Measurements from ENCODE around the gene HOXD12. TPM values are rescaled to one million over a fixed set of nuclear protein-coding genes. Genes with fewer than 3 reads are reported as not detected.

The HOXD12 gene
- total and polyA plus RNA-seq, 4 donors, result not detected

DNA sequence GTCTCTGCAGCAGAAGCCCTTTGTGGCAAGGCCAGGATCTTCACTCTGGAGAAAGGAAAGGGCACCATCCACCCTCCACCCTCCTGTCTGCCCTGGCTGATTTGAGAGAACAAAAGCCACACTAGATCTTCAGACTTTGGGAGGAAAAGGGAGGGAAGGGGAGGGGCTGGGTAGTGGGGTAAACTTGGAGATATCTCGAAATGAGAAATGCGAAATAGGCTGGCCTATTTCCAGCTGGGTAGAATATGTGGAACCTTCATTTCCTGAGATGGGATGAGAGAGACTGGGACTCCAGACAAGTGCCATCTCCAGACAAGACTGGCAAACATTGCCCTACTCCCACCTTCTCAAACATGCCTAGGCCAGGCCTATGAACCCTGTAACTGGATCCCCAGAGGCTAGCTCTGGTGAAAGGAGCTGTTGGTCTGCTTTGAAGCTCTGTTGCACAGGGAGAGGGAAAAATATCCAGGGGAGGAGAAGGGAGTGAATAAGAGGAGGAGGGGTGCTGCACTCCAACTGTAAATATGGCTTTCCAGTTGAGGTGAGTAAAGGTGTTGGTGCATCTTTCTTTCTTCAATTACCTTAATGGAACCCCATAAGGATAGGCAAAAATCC is 1.7 kb downstream of the HOXD12 start:
- no peak overlapping the region for H3K4me3 ChIP-seq
- H3K27me3 ChIP-seq (ENCODE audit: control insufficient read depth in 3 of 3, insufficient read depth in 3 of 3, low read length in 2 of 3), result peaks cover 39 to 98% (median 93%) of the 10 kb centered on the region in 3 donors
- DNase-seq, result no peak
- H3K9me3 ChIP-seq (ENCODE audit: control insufficient read depth in 4 of 4, insufficient read depth in 3 of 4, low read length in 3 of 4), result peaks cover 0 to 8% (median 0%) of the 10 kb centered on the region in 4 donors
- H3K4me1 ChIP-seq (ENCODE audit: control insufficient read depth in 5 of 5, insufficient read depth in 5 of 5, low read length in 5 of 5), result peaks cover 0 to 19% (median 5%) of the 10 kb centered on the region in 5 donors
- no peaks in the 10 kb centered on the region for H3K36me3 ChIP-seq (ENCODE audit: control insufficient read depth in 4 of 4, insufficient read depth in 4 of 4, low read length in 4 of 4)
- TF ChIP-seq, protein P1, sequence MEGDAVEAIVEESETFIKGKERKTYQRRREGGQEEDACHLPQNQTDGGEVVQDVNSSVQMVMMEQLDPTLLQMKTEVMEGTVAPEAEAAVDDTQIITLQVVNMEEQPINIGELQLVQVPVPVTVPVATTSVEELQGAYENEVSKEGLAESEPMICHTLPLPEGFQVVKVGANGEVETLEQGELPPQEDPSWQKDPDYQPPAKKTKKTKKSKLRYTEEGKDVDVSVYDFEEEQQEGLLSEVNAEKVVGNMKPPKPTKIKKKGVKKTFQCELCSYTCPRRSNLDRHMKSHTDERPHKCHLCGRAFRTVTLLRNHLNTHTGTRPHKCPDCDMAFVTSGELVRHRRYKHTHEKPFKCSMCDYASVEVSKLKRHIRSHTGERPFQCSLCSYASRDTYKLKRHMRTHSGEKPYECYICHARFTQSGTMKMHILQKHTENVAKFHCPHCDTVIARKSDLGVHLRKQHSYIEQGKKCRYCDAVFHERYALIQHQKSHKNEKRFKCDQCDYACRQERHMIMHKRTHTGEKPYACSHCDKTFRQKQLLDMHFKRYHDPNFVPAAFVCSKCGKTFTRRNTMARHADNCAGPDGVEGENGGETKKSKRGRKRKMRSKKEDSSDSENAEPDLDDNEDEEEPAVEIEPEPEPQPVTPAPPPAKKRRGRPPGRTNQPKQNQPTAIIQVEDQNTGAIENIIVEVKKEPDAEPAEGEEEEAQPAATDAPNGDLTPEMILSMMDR (IDR thresholded peaks at IDR 0.05; ENCODE audit: control extremely low read depth, extremely low read depth), result no peak
- no peak for ATAC-seq (ENCODE audit: insufficient read depth, low FRiP score)
- H3K9ac ChIP-seq (ENCODE audit: insufficient read depth in 1 of 2, low read length in 2 of 2), result no peak overlapping the region
- H3K27ac ChIP-seq (ENCODE audit: low read depth in 1 of 2, low read length in 1 of 2), result no peak overlapping the region
- WGBS, 2 donors, result 11 to 12% methylated on average over 2 of the region's 2 CpGs

DNA sequence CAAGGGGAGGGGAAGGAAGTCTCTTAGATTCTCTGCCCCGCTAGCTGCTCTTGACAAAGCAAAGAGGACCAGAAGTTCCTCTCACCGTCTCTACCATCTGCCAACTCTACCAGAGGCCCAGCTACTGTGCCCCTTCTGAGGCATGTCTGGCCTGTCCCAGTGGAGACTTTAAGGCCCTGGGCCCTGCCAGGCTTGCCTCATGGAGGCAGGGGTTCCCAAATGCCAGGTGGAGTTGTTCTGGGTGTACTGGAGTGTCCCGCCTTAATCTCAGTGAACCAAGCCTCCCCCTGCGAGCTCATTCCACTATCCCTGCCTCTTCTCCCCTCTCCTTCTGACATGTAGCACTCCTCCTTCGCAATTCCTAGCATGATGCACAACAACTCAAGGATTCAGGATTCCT is 2.2 kb downstream of the HOXD12 start:
- Histone ChIP-seq H3K27ac (ENCODE audit: low read depth in 1 of 2, low read length in 1 of 2) (no peak overlapping the region), H3K9ac (ENCODE audit: insufficient read depth in 1 of 2, low read length in 2 of 2) (no peak overlapping the region), H3K4me1 (ENCODE audit: control insufficient read depth in 5 of 5, insufficient read depth in 5 of 5, low read length in 5 of 5) (peaks cover 0 to 15% (median 10%) of the 10 kb centered on the region in 5 donors), H3K27me3 (ENCODE audit: control insufficient read depth in 3 of 3, insufficient read depth in 3 of 3, low read length in 2 of 3) (peaks cover 44 to 97% (median 89%) of the 10 kb centered on the region in 3 donors), H3K9me3 (ENCODE audit: control insufficient read depth in 4 of 4, insufficient read depth in 3 of 4, low read length in 3 of 4) (peaks cover 0 to 9% (median 0%) of the 10 kb centered on the region in 4 donors), H3K36me3 (ENCODE audit: control insufficient read depth in 4 of 4, insufficient read depth in 4 of 4, low read length in 4 of 4) (no peaks in the 10 kb centered on the region), H3K4me3 (no peak overlapping the region)
- ATAC-seq (ENCODE audit: insufficient read depth, low FRiP score), result no peak
- 27 to 33% methylated on average over 5 of the region's 5 CpGs for WGBS, 2 donors
- DNase-seq, result no peak
- TF ChIP-seq, protein P1 (IDR thresholded peaks at IDR 0.05; ENCODE audit: control extremely low read depth, extremely low read depth), result no peak

DNA sequence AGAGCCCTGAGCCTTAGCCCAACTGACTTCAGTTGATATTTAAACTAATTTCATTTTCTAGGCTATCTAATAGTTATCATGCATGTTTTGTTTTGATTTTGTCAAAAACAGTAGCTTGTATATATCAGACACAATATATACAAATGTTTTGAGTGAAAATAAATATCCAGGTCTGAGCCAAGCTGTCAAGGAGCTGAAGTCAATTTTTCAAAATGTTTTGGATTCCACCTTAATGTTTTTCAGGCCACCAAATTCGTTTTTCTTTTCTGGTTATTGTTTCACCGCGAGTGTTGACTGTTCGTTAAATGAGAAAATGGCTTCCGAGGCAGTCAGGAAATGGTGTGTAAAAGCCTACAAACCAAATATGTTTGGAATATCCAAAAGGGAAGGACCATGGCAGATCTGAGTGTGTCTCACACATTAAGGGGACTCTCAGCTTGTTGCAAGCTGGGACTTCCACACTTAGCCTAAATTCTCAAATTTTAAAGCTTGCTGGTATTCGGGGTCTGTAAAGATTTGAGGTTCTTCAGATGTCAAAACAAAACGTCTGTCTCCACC is 2.8 kb downstream of the HOXD12 start:
- Histone ChIP-seq H3K9me3 (ENCODE audit: control insufficient read depth in 4 of 4, insufficient read depth in 3 of 4, low read length in 3 of 4) (peaks cover 0 to 13% (median 0%) of the 10 kb centered on the region in 4 donors), H3K27me3 (ENCODE audit: control insufficient read depth in 3 of 3, insufficient read depth in 3 of 3, low read length in 2 of 3) (peaks cover 50 to 97% (median 90%) of the 10 kb centered on the region in 3 donors), H3K4me1 (ENCODE audit: control insufficient read depth in 5 of 5, insufficient read depth in 5 of 5, low read length in 5 of 5) (peaks cover 0 to 15% (median 8%) of the 10 kb centered on the region in 5 donors), H3K4me3 (no peak overlapping the region), H3K27ac (ENCODE audit: low read depth in 1 of 2, low read length in 1 of 2) (no peak overlapping the region), H3K9ac (ENCODE audit: insufficient read depth in 1 of 2, low read length in 2 of 2) (no peak overlapping the region), H3K36me3 (ENCODE audit: control insufficient read depth in 4 of 4, insufficient read depth in 4 of 4, low read length in 4 of 4) (no peaks in the 10 kb centered on the region)
- ATAC-seq (ENCODE audit: insufficient read depth, low FRiP score) (no peak), DNase-seq (no peak)
- WGBS, 2 donors, result 13 to 20% methylated on average over 7 of the region's 7 CpGs
- TF ChIP-seq, protein P1 (IDR thresholded peaks at IDR 0.05; ENCODE audit: control extremely low read depth, extremely low read depth), result no peak

All from lung (tissue), 12 donors.